ENCODE measurements around the gene NGEF. TPM values are rescaled to one million over a fixed set of nuclear protein-coding genes. Genes with fewer than 3 reads are reported as not detected.

Gene NGEF
- total and polyA plus RNA-seq, 10 of the 15 experiments (the other 5 are each of a cell fraction or from before 2014, with no cell fraction given): 0.12 TPM; not detected in 9

DNA sequence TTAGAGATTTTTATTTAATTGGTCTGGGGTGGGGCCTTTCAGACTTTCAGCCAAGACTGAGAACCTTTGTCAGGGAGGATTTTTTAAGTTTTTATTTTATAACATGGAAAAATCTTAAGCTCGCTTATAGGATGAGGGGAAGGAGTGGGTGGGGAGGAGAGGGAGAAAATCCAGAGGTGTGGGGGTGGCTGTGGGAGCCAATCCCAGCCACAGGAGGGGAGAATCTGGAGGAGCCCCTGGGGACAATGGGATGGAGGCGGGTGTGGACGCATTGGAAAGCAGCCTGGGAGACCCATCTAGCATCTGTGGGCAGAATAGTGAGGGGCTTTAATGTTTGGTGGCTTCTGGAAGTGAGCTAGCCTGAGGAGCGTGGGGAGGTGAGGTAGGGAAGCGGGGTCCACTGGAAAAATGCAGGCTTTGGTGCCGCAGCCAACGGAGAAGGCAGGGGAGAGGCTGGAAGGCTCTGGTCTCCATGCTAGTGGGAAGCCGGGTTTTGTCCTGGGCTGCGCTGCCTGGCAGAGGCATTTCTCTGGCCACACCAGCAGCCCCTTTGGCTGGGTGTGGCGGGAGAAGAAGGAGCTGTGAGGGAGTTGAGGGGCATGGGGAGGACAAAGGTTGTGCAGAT lies 35.6 kb upstream of the NGEF start (continued):
- TF ChIP-seq TCF3 (IDR thresholded peaks at IDR 0.05; ENCODE audit: borderline replicate concordance, insufficient read depth, low read depth, low read length): no peak
- no peak for TF ChIP-seq PAX5 (IDR thresholded peaks at IDR 0.05; ENCODE audit: borderline replicate concordance, low read depth, low read length)
- no peak for TF ChIP-seq NFYA (IDR thresholded peaks at IDR 0.05; ENCODE audit: borderline replicate concordance, low read depth, low read length)
- no peak for TF ChIP-seq HDAC2 (IDR thresholded peaks at IDR 0.05)
- TF ChIP-seq IRF4 (IDR thresholded peaks at IDR 0.05; ENCODE audit: low read depth, low read length): no peak
- TF ChIP-seq, protein P1, sequence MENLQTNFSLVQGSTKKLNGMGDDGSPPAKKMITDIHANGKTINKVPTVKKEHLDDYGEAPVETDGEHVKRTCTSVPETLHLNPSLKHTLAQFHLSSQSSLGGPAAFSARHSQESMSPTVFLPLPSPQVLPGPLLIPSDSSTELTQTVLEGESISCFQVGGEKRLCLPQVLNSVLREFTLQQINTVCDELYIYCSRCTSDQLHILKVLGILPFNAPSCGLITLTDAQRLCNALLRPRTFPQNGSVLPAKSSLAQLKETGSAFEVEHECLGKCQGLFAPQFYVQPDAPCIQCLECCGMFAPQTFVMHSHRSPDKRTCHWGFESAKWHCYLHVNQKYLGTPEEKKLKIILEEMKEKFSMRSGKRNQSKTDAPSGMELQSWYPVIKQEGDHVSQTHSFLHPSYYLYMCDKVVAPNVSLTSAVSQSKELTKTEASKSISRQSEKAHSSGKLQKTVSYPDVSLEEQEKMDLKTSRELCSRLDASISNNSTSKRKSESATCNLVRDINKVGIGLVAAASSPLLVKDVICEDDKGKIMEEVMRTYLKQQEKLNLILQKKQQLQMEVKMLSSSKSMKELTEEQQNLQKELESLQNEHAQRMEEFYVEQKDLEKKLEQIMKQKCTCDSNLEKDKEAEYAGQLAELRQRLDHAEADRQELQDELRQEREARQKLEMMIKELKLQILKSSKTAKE (IDR thresholded peaks at IDR 0.05; ENCODE audit: low read depth, poor library complexity, severe bottlenecking): no peak
- TF ChIP-seq MTA2 (IDR thresholded peaks at IDR 0.05; ENCODE audit: low read depth): no peak
- TF ChIP-seq ZZZ3 (IDR thresholded peaks at IDR 0.05; ENCODE audit: control insufficient read depth, insufficient read length, low read depth): no peak

DNA sequence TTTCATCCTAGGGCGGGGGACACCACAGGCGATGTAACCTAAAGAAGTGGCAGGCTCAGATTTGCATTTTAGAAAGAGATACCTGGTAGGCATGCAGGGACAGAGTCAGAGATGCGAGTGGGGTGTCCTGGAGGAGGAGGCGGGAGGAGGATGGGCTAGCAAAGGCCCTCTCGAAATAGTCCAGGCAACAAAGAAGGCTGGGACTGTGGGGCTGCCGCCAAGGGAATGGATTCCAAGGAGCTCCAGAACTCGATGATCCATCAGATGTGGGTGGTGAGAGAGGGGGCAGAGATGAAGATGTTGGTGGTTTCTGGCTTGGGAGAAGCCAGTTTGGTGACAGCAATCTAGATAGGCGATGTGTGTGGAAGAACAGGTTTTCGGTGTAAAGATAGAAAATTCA lies 34.6 kb upstream of the NGEF start:
- Histone ChIP-seq H3K4me1 (ENCODE audit: control insufficient read depth, insufficient read depth, low read length) (no peaks in the 10 kb centered on the region), H3K9me3 (replicated peaks; ENCODE audit: control insufficient read depth, insufficient read depth, low read length) (no peaks in the 10 kb centered on the region), H3K27ac (ENCODE audit: control insufficient read depth, insufficient read depth) (no peak overlapping the region), H3K79me2 (ENCODE audit: control insufficient read depth, insufficient read depth, low read length) (no peaks in the 10 kb centered on the region), H3K4me3 (no peak overlapping the region), H4K20me1 (ENCODE audit: control insufficient read depth, insufficient read depth) (no peaks in the 10 kb centered on the region; the same call in 1 of the 2 replicates), H2AFZ (ENCODE audit: control insufficient read depth, low read depth, low read length) (no peak overlapping the region), H3K36me3 (ENCODE audit: control insufficient read depth in 2 of 2, insufficient read depth in 2 of 2, low read length in 1 of 2) (no peaks in the 10 kb centered on the region), H3K27me3 (replicated peaks in 1 of 2; ENCODE audit: control insufficient read depth in 2 of 2, insufficient read depth in 2 of 2, low read length in 1 of 2) (0 out of 4 replicates have a peak, but pooled peaks cover 0 to 2% of the 10 kb centered on the region in 2 experiments), H3K4me2 (ENCODE audit: control insufficient read depth, insufficient read depth) (no peak overlapping the region), H3K9ac (ENCODE audit: control insufficient read depth, insufficient read depth, low read length) (no peak overlapping the region)
- DNase-seq (ENCODE audit: low read depth, low spot score) (no peak), ATAC-seq (no peak), FAIRE-seq (no peak)
- intact Hi-C loops (cut with micrococcal nuclease; ENCODE audit: unreplicated experiment): no loop called here
- POLR2A ChIA-PET: interaction anchor here (0.7 kb wide), 1 partner anchor 356 kb away, joined by 3 read pairs; no protein-coding TSS in a partner anchor
- in situ Hi-C loops (cut with MboI): no loop called here
- SMC1A ChIA-PET (ENCODE audit: uncharacterized antibody, unreplicated experiment): interaction anchor here (0.6 to 1.2 kb wide), 4 partner anchors 12 to 250 kb away, joined by 3 to 4 read pairs (median 3); partner anchors contain the start of gene INPP5D
- WGBS (ENCODE audit: insufficient coverage, insufficient replicate concordance, low lambda C conversion rate, missing lambda C conversion rate): 52% methylated on average over 9 of the region's 9 CpGs
- RAD21 ChIA-PET (ENCODE audit: unreplicated experiment): no interaction called here
- no TSS peak for BruUV-seq (replicated peaks)
- CTCF ChIA-PET: interaction anchor here (0.6 to 1.8 kb wide), 4 partner anchors 18 to 175 kb away, joined by 3 to 7 read pairs (median 4); no protein-coding TSS in a partner anchor
- TF ChIP-seq CBX5 (IDR thresholded peaks at IDR 0.05; ENCODE audit: low read depth) (no peak), NR2C1 (IDR thresholded peaks at IDR 0.05) (no peak), ZBED1 (IDR thresholded peaks at IDR 0.05; ENCODE audit: borderline replicate concordance) (no peak), RUNX3 (IDR thresholded peaks at IDR 0.05; ENCODE audit: low read length) (no peak), SMARCA5 (IDR thresholded peaks at IDR 0.05) (no peak), TARDBP (IDR thresholded peaks at IDR 0.05; ENCODE audit: borderline replicate concordance) (no peak), SMC3 (IDR thresholded peaks at IDR 0.05; ENCODE audit: borderline replicate concordance, low read length) (no peak), KAT2A (conservative IDR thresholded peaks at IDR 0.05; ENCODE audit: control insufficient read depth, low read depth, low read length) (no peak), BACH1 (IDR thresholded peaks at IDR 0.05; ENCODE audit: borderline replicate concordance) (no peak)
- TF ChIP-seq, protein P2, sequence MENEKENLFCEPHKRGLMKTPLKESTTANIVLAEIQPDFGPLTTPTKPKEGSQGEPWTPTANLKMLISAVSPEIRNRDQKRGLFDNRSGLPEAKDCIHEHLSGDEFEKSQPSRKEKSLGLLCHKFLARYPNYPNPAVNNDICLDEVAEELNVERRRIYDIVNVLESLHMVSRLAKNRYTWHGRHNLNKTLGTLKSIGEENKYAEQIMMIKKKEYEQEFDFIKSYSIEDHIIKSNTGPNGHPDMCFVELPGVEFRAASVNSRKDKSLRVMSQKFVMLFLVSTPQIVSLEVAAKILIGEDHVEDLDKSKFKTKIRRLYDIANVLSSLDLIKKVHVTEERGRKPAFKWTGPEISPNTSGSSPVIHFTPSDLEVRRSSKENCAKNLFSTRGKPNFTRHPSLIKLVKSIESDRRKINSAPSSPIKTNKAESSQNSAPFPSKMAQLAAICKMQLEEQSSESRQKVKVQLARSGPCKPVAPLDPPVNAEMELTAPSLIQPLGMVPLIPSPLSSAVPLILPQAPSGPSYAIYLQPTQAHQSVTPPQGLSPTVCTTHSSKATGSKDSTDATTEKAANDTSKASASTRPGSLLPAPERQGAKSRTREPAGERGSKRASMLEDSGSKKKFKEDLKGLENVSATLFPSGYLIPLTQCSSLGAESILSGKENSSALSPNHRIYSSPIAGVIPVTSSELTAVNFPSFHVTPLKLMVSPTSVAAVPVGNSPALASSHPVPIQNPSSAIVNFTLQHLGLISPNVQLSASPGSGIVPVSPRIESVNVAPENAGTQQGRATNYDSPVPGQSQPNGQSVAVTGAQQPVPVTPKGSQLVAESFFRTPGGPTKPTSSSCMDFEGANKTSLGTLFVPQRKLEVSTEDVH (IDR thresholded peaks at IDR 0.05; ENCODE audit: low read depth, partially characterized antibody): no peak
